ENCODE measurements around the gene SFTPB.
"Not testable (repeated sequence)": the region's sequence is repeated elsewhere in the genome, so short reads cannot be mapped to it uniquely, and the experiment has no call there.

Gene SFTPB

DNA sequence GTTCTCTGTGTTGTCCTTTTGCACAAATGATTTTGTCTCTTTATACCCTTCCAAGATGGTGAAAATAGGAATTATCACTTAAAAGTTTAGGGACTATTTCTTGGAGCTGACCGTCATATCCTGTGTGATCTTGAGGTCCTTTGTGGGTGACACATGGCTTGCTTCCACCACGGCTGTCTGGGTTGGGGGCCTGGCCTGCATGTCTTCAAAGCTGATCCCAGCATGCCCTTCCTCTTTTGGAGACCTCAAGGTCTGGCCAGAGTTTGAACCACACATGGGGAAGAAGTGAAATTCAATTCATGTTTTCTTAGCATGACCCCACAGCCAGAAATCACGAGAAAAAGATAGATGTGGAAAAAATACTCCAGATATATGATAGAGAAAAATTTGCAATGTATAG lies 14.0 kb downstream of the SFTPB start:
- no peak for DNase-seq (ENCODE audit: low read depth)

DNA sequence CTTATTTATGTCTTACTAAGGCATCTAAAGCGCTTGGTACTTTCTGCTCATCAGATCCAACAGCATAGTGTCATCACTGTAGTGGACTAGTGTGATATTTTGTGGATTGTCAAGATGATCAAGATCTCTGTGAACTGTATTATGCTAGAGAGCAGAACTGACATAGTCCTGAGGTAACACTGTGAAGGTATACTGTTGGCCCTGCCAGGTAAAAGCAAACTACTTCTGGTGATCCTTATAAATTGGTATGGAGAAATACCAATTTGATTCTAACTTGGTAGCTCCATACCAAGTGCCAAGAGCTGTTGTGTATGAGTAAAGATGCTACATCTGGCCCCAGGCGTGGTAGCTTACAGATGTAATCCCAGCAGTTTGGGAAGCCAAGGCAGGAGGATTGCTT lies 15.9 kb downstream of the SFTPB start:
- DNase-seq (ENCODE audit: low read depth): no peak

DNA sequence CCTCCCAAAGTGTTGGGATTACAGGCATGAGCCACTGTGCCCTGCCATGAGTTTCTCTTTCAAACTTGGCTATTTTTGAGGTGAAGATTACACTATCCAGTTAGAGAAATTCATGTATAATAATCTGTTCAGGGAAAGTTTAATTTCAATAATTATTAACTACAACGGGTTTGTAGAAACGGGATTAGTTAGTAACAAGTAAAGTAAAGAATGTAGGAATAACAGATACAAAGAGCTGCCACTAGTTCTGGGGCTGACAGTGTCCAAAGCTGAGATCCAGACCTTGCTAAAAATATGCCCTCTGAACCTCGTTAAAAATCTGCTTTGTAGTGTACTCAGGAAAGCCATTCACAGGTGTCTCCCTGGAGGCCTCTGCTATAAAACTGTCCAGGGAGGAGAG lies 16.9 kb downstream of the SFTPB start:
- DNase-seq (ENCODE audit: low read depth): no peak

DNA sequence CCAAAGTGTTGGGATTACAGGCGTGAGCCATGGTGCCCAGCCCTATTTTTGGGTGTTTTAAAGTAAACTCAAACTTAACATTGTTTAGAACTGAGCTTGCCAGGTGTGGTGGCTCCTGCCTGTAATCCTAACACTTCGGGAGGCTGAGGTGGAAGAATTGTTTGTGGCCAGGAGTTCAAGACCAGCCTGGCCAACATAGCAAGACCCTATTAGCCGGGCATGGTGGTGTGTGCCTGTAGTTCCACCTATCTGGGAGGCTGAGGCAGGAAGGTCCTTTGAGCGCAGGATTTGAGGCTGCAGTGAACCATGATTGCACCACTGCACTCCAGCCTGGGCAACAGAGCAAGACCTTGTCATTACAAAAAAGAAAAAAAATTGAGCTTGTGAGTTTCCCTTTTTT lies 17.5 kb downstream of the SFTPB start:
- DNase-seq (ENCODE audit: low read depth): no peak

DNA sequence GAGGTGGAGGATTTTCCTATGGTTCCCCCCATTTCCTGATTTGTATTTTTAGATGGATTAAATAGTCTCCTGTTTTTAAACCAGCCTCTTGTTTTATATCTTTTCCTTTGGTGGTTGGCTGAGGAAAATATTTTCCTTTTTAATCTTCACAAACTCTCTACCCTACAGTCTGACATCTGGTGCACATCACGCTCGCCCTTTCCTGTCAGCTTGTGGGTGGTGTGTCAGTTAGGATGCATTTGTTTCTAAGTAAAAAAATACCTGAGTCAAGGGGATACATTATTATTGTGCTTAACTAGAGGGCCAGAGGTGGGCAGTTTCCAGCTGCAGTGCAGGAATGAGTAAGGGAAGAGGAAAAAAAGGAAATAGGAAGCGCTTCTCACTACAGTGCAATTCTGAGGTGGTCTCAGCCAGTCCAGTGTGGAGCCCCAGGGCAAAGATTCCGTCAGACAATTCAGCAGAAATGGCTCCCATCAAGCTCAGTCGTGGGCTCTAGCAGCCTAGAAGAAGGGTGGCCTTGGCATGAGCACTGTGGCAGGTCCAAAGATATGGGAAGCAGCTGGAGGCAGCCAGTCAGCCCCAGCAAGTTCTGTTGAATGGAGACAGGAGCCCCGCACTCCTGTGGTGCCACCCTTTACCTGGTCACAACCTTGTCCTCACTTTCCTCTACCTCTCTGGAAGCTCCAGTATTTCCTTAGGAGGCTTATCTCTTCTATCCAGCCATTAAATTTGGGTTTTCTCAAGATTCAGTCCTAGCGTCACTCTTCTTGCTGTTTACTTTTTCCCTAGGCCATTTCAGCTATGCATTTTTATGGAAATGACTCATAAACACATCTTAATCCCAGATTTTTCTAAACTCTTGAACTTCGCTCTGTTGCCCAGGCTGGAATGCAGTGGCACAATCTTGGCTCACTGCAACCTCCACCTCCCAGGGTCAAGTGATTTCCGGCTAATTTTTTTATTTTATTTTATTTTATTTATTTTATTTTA lies 18.5 kb downstream of the SFTPB start:
- peak; percentile 66 for DNase-seq (ENCODE audit: low read depth)

DNA sequence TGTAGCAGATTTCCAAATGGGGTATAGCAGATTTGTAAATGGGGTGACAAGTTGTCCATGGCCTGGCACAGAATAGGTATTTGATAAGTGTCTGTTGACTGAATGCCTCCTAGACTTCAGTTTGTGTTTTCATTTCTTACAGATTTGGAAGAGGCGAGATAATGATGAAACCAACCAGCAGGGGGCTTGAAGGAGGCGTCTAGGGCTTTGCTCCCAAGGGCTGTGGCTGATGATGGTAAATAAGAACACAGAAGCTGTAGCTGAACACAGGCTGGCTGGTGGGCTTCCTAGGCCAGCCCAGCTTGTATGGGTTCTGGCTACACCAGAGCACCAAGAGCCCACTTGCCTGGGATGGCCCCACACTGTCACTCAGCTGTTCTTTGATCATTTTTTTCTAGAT lies 19.4 kb downstream of the SFTPB start:
- DNase-seq (ENCODE audit: low read depth): peak; percentile 34

DNA sequence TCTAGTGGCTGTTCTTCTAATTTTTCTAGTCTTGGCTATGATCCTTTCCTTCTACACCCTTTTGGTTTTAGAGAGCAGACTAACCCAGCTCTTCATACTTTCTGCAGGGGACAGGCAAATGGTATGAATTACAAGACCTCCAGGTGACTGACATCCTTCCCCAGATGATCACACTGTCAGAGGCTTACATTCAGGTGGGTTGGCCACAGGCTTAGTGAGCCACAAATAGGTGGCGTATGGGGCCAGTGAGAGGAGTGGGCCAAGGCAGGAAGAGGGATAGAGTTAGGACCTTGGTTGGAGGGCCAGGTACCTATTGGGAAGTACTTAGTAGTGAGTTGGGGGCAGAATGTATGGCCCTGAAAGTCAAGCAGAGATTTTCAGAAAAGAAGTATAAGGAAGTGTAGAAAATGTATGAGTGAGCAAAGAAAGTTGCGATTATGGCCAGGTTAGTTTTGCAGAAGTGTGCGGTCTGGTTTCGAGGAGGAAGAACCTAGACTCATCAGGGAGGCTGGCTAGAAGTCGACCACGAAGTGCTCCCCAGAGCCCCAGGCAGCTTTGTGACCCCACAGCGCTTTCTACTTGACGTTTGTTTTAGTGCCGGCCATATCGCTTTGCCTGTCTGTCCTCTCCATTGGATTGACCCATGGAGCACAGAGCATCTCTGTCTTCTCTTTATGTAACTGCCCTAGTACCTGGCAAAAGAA lies 20.0 kb downstream of the SFTPB start:
- no peak for DNase-seq (ENCODE audit: low read depth)

DNA sequence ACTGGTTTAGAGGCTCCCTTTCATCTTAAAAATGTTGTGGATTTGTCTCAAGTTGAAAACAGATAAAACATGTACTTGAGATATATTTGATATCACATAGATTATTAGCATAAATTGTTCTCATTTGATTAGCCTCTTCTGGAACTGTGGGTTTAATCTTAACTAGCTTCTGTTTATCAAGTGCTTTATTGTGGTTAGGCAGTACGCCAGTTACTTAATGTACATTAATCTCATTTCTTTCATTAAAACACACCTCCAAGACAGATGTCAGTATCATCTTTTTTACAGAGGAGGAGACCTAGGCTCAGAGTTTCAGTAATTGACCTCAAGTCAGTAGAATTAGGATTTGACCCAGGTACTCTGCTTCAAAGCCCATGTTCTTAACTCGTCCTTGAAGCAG lies 21.8 kb downstream of the SFTPB start:
- no peak for DNase-seq (ENCODE audit: low read depth)

DNA sequence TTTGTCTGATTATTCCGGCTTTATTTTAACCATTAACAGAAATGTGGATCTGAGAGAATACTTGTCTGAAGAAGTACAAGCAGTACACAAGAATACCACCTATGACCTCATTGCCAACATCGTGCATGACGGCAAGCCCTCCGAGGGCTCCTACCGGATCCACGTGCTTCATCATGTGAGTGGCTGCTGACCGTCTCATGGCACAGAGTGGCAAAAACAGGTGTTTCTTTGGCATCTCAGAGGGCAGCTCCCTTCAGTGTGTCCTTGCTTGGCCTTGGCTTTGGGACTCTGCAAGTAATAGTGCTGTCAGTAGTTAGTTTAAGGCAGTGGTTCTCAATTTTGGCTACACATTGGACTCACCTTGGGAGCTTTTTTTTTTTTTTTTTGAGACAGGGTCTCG lies 23.1 kb downstream of the SFTPB start:
- no peak for DNase-seq (ENCODE audit: low read depth)

DNA sequence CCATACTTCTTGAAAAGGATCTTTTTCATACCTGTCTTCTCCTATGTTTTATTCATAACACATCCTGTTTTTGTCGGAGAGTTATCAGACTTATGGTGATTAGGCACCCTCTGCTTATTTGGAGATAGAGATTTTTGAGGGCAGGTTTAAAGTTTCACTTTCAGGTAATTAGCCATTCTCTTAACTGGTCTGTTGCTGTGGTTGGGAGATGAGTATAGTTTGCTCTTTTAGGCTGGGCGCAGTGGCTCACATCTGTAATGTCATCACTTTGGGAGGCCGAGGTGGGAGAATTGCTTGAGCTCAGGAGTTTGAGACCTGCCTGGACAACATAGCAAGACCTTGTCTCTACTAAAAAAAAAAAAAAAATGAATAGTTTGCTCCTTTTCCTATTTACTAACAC lies 25.3 kb downstream of the SFTPB start:
- no peak for DNase-seq (ENCODE audit: low read depth)

DNA sequence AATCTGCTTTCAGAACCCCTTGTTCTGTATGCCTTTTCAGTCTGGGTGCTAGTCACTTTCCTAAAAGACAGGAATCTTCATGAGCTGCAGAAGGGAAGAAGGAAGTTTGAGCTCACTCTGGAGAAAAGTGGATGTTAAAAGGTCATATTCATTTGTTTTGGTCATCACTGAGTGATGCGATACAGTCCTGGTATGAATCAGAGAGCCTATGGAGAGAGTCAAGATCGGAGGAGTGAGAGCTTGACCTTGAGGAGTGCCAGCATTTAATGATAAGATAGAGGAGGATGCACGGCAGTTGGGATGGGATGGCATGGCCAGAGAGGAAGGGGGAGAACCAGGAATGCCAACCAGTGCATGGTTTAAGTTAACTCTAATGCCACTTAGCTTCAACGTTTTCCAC lies 32.4 kb downstream of the SFTPB start:
- DNase-seq (ENCODE audit: low read depth): no peak

DNA sequence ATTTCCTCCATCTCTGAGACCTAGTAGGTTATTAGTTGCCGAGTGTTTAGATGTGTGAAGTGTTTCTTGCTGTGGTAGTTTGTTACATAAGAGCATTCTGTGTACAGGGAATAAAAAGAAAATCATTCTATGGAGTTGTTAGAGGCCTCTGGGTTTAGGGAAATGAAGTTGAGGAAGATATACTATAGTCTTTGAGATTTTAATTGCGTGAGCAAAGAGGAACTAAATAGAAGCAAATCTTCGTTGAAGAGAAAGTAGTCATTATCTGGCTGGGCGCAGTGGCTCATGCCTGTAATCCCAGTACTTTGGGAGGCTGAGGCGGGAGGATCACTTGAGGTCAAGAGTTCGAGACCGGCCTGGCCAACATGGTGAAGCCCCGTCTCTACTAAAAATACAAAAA lies 33.0 kb downstream of the SFTPB start:
- DNase-seq (ENCODE audit: low read depth): no peak

DNA sequence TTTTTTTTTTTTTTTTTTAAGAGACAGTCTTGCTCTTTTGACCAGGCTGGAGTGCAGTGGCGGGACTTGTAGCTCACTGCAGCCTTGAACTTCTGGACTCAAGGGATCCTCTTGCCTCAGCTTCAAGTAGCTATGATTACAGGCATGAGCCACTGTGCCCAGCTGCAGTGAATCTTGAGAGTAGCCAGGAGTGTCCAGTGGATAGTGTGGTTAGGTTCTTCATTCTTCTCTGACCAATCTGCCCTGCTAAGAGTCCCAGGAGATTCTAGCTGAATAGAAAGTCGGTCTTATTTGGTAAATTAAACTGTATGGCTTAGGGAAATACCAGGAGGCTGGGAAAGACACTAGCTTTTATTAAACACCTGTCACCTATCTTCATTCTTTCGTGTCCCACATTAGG lies 36.7 kb downstream of the SFTPB start:
- DNase-seq (ENCODE audit: low read depth): no peak

DNA sequence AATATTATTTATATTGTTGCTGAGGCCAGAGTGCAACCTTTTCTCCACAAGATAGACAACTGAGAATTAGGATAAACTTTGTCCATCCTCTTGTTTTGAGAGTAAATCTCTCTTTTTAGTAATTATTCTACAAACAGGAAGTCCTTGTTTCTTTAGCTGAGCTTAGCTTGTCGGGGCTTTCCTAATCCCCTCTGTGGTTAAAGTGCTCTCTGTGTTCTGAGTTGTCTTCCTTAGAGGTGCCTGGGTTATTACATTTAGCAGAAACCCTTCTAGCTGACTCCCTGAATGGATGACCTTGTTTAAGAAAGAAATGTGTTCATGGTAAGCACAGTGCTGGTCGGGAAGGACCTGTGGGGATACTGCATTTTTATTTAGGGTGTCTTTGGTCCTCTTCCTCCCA lies 39.3 kb downstream of the SFTPB start:
- DNase-seq (ENCODE audit: low read depth): no peak

DNA sequence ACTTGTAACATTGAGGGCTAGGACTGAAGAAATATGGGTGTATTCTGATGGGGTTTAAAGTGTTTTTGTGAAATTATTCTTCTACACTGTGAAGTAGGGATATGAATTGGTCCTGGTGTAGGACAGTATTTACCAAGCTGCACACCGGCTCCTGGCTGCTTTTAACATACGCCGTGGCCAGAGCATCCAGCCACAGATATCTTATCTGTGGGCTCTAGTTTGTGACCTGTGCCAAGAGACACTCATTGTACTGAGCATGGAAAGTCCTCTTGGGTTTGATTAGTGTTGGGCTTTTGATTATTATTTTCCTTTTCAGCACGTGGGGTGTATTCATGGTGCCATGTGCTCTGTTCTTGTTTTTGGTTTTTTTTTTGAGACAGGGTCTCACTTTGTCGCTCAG lies 44.0 kb downstream of the SFTPB start:
- DNase-seq (ENCODE audit: low read depth): no peak

DNA sequence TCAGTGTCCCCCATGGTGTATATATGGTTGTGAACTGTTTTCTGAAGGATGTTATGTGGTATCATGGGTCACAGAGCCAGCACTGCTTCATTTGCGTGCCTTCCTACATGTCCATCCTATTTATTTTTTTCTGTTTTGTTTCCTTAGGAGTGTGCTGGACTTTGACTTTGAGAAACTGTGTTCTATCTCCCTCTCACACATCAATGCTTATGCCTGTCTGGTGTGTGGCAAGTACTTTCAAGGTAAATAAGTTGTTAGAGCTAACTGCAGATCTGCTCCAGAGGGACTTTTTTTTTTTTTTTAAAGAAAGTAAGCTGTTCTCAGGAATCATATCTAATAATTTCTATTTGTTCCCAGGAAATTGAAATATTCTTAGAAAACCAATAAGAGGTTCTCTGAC lies 46.7 kb downstream of the SFTPB start:
- DNase-seq (ENCODE audit: low read depth): no peak

DNA sequence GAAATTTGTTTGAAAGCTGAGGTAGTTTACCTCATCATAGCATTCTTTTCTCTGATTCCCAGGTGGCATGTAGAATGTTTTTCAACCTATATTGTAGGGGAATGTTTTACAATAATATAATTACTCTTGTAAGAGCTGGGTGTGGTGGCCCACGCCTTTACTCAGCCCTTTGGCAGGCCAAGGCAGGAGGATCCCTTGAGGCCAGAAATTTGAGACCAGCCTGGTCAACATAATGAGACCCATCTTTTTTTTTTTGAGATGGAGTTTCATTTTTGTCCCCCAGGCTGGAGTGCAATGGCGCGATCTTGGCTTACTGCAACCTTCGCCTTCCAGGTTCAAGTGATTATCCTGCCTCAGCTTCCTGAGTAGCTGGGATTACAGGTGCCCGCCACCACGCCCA lies 48.4 kb downstream of the SFTPB start:
- no peak for DNase-seq (ENCODE audit: low read depth)

DNA sequence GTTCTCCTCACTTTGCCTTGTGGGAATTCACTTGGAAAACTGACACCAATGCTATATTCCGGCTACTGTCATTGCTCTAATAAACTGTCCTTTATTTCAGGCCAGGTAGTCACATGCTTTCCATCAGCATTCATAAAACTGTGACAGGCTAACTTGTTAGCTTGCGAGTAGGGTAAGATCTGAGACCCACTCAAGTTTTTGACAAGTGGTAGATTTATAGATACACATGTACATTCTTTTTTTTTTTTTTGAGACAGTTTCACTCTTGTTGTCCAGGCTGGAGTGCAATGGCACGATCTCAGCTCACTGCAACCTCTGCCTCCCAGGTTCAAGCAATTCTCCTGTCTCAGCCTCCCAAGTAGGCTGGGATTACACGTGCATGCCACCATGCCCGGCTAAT lies 50.3 kb downstream of the SFTPB start:
- DNase-seq (ENCODE audit: low read depth): not testable (repeated sequence)

DNA sequence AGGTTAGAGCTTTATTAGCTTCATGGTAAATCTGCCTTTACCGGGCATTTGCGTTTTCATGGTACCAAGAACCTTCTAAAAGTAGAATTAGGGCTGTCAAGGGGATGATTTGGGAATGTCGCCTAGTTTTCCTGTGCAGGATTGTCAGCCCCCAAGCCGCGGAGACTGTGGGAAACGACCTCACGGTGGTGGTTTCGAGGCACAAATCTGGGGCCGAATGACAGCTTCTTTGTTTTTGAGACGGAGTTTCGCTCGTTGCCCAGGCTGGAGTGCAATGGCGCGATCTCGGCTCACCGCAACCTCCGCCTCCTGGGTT lies 52.6 kb downstream of the SFTPB start:
- DNase-seq (ENCODE audit: low read depth): no peak

DNA sequence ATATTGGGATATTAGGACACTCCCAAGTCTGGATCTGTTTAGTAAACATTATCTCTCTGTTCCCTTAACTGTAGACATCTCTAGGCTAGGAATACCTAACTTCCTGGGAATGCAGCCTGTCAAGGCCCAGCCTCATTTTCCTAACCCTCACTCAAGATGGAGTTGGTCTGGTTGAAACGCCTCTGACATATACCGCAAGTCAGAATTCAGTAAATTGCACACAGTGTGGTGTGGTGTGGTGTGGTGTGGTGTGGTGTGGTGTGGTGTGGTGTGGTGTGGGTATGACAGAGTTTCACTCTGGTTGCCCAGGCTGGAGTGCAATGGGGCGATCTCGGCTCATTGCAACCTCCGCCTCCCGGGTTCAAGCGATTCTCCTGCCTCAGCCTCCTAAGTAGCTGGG lies 53.2 kb downstream of the SFTPB start:
- not testable (repeated sequence) for DNase-seq (ENCODE audit: low read depth)

DNA sequence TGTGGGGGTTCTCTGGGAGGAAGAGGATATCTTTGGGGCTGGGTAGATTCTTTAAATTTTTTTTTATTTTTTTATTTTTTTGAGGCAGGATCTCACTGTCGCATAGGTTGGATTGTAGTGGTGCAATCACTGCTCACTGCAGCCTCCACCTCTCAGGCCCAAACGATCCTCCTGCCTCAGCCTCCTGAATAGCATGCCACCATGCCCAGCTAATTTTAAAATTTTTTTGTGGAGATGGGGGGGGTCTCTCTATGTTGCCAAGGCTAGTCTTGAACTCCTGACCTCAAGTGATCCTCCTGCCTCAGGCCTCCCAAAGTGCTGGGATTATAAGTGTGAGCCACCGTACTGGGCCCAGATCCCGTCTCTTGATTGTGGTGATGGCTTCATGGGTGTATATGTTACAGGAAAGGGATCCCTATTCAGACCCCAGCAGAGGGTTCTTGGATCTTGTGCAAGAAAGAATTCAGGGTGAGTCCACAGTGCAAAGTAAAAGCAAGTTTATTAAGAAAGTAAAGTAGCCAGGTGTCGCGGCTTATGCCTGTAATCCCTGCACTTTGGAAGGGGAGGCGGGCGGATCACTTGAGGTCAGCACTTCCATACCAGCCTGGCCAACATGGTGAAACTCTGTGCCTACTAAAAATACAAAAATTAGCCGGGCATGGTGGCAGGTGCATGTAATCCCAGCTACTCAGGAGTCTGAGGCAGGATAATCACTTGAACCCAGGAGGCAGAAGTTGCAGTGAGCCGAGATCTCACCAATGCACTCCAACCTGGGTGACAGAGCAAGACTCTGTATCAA lies 54.1 kb downstream of the SFTPB start:
- no peak for DNase-seq (ENCODE audit: low read depth)

DNA sequence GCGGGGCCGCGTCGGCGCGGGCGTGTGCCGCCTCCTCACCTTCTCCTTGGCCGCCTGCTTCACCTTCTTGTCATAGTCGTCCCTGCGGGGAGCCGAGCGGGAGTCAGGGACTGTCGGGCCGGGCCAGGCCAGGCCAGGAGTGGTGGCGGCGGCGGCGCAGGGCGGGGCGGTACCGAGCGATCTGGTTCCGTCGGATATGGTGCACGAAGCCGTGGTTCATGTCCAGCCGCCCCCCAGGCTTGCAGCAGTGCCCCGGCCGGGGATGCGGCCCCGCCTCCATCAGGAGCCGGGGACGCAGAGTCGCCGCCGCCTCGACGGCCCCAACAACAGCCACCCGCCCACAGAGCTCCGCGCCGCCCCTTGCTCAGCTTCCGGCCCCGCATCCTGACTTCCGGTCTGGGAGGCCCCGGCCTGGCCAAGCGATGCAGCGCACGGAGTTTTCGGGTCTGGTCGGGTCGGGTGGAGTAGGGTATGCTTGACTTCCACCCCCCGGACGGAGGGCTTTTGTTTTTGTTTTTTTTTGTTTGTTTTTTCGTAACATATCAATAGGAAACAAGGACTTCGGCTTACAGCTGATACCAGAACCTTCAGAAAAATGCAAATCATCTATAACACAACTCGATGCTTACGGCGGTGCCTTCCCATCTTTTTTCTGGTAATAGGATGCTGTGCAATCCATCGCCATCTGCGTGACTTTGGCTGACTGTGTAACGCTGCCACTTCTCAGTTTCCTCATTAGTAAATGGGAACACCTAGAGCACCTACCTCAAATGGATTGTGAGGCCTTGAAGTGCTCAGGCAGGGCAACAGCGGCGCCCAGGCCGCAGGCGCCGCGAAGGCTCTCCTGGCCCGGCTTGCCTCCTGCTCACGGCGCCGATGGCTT lies 56.1 kb downstream of the SFTPB start, which contains the start of gene C2orf68:
TSS of gene C2orf68 (minus strand) at position 362 of the 883 bp plus-strand sequence. CDS start at position 280, 82 bp downstream.
- peak; percentile 76 for DNase-seq (ENCODE audit: low read depth)
